Measurements from ENCODE around the gene CIC.
A peak's percentile ranks its signal among the peaks of the same experiment; 100 is the strongest.
"Not testable (repeated sequence)": the region's sequence is repeated elsewhere in the genome, so short reads cannot be mapped to it uniquely, and the experiment has no call there.

CIC gene

DNA sequence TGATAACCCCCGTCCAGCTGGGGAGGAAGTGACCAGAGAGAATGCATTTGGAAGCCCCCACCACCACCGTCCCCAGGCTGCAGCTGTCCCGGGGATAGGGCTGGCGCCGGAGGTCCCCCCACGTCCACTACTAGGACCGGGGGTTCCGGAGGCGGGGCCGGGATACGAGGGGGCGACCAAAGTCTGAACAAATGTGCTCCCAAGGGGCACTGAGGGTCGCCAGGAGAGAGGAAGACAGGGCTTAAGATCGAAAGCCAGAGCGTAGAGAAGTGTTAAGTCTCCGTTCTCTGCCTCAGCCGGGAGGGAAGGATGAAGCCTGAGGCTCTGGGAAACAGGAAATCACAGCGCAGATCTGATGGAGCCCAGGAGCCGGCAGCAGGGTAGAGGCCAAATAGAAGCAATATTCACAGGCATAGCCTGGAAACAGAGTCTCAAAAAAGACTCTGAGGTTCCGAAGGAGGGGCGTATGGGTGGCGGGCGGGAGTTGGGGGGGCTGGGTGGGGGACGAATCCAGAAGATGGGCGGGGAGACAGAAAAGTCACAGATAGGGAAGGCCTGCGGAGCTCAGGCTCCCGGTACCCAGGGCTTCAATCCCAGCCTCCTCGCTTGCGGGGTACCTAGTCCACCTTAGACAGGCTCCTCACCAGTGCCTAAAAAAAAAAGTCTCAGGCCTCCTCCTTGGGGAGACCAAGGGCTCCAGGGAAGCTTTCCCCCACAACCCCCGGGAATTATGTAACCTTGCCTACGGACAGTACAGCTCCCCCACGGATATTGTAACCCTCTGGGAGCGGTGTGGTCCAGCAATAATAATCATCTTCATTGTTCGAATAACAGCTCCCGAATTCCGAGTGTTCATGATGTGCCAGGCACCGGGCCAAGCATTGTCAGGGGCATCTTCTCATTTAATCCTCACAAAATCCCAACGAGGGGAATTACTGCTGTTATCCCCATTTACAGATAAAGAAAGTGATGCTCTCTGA is 13.0 kb upstream of the CIC start:
- no peak for DNase-seq

DNA sequence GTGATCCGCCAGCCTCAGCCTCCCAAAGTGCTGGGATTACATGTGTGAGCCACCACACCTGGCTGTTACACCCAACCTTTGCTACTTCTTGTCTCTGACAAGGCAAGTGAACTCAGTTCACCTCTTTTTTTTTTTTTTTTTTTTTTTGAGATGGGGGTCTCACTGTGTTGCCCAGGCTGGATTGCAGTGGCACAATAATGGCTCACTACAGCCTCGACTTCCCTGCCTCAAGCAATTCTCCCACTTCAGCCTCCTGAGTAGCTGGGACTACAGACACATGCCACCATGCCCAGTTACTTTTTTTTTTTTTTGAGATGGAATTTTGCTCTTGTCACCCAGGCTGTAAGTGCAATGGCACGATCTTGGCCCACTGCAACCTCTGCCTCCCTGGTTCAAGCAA is 11.2 kb upstream of the CIC start:
- not testable (repeated sequence) for DNase-seq

DNA sequence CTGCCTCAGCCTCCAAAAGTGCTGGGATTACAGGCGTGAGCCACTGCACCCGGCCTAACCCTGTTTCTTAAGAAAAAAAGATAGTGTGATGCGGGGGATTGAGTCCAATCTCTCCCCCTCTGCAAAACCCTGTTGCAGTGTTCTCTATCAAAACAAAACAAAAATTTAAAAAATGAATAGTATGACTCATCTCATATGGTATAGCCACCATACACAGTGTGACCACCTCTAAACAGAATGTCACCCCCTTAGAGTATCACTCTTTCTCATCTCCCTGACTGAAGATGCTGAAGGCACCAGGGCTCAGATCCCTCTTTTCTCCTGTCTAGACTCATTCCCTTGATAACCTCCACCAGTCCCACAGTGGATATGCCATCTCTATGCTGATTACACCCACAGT is 7.3 kb upstream of the CIC start:
- DNase-seq: no peak

GRCh38 chr19:42266105-42266504 is 2.9 kb upstream of the CIC start:
- DNase-seq: not testable (repeated sequence)

DNA sequence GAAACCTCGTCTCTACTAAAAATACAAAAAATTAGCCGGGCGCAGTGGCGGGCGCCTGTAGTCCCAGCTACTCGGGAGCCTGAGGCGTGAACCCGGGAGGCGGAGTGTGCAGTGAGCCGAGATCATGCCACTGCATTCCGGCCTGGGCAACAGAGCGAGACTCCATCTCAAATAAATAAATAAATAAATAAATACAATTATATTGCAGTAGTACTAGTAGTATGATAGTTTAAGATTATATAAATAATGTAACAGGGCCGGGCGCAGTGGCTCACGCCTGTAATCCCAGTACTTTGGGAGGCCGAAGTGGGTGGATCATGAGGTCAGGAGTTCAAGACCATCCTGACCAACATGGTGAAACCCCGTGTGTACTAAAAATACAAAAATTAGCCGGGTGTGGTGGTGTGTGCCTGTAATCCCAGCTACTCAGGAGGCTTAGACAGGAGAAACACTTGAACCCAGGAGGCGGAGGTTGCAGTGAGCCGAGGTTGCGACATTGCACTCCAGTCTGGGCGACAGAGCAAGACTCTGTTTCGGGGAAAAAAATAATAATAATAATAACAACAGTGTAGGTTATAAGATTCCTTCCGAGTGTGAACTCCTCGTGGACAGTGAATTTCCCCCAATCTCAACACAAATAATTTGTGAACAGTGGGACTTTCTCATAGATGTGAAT is 2.0 kb upstream of the CIC start:
- DNase-seq: not testable (repeated sequence)

DNA sequence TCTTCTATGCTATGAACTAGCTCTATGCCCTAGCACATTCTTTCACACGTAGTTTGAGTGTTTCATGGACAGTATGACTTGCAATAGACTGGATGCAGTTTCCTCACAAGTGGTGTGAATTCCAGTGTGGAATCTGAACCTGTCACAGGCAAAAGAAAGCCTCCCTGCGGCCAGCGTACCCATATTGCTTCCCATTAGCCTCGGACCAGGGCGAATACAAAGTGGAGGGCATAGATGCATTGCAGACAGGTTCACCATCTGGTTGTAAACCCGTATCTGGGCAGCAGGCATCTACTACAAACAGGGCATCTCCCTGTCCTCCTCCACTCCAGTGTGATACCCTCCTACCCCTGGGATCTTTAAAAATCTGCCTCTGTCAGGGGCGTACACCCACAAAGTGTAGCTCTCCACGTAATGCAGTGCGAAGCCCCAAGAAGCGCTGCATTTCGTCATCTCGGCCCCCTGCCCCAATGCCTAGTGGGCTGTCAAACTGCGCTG is 1.4 kb upstream of the CIC start:
- DNase-seq: no peak

GRCh38 chr19:42268142-42268703 is 829 bp upstream of the CIC start:
- DNase-seq: peak; percentile 95

- no peak for DNase-seq
Measured at GRCh38 chr19:42269478-42270345, 660 bp downstream of the CIC start.

- DNase-seq: peak; percentile 61
Measured at GRCh38 chr19:42270346-42271044, 1.4 kb downstream of the CIC start.

- no peak for DNase-seq
Measured at GRCh38 chr19:42271045-42271419, 2.0 kb downstream of the CIC start.

- DNase-seq: no peak
Measured at GRCh38 chr19:42271861-42272534, 2.9 kb downstream of the CIC start.

DNA sequence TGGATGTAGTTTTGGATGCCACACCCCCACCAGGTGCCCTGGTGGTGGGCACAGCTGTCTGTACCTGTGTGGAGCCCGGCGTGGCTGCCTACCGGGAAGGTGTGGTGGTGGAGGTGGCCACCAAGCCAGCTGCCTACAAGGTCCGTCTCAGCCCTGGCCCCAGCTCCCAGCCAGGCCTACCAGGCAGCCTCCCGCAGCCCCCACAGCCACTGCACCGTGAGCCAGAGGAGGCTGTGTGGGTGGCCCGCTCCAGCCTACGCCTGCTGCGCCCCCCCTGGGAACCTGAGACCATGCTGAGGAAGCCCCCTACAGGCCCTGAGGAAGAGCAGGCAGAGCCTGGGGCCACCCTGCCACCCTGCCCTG is 3.5 kb downstream of the CIC start:
- DNase-seq: no peak

DNA sequence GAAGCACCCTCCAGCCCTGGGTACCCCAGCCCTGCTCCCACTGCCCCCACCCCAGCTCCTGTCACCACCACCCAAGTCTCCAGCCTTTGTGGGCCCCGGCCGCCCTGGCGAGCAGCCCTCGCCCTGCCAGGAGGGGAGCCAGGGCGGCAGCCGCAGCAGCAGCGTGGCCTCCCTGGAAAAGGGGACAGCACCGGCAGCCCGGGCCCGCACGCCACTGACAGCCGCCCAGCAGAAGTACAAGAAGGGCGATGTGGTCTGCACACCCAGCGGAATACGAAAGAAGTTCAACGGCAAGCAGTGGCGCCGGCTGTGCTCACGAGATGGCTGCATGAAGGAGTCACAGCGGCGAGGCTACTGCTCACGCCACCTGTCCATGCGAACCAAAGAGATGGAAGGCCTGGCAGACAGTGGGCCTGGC is 3.9 kb downstream of the CIC start:
- DNase-seq: no peak

- no peak for DNase-seq
Measured at GRCh38 chr19:42273407-42274064, 4.5 kb downstream of the CIC start.

DNA sequence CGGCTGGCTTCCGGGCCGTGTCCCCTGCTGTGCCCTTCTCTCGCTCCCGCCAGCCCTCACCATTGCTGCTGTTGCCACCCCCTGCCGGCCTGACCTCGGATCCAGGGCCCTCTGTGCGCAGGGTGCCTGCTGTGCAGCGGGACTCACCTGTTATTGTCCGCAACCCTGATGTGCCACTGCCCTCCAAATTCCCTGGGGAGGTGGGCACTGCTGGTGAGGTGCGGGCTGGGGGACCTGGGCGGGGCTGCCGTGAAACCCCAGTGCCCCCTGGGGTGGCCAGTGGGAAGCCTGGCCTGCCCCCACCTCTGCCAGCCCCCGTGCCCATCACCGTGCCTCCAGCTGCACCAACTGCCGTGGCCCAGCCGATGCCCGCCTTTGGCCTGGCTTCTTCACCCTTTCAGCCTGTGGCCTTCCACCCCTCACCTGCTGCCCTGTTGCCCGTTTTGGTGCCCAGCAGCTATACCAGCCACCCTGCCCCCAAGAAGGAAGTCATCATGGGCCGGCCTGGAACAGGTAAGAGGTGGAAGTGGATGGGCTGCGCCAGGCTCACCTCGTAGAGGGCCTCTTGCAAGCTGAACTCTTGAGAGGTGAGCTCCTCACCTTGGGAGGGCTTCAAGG is 5.1 kb downstream of the CIC start:
- DNase-seq: no peak

GRCh38 chr19:42275103-42275502 is 6.1 kb downstream of the CIC start:
- no peak for DNase-seq

- no peak for DNase-seq
Measured at GRCh38 chr19:42275517-42275916, 6.5 kb downstream of the CIC start.

DNA sequence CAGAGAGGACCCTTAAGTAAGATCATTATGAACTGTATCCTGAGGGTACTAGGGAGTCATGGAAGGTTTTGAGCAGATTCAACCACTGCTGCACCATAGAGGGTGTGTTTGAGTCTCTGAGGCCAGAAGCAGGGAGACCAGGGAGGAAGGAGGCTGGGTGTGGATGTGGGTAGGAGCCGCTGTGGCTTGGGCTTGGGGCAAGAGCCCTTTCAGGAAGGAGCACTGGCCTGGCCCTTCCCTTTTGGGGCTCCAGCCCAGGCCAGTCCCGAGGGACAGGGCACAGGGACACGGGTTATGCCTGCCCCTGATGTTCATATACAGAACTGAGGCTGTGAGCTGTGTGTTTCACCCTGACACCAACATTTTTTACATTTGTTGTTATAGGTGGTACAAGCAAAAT is 7.2 kb downstream of the CIC start:
- DNase-seq: no peak

- DNase-seq: no peak
Measured at GRCh38 chr19:42276821-42277220, 7.8 kb downstream of the CIC start.

- DNase-seq: no peak
Measured at GRCh38 chr19:42277821-42278451, 8.9 kb downstream of the CIC start.

Measured in T-helper 9 cell (primary cell).